Ascending aorta (tissue), 2 donors: ENCODE results near the gene REV3L. TPM values are rescaled to one million over a fixed set of nuclear protein-coding genes. Genes with fewer than 3 reads are reported as not detected.

Experiments used
- DNase-seq, 2 donors: peaks; one replicate each; pipeline ENCODE4 v3.0.0-alpha.2; 2019; ENCODE audit warnings: low spot score in 2 of 2
- H3K27ac ChIP-seq, 2 donors: fragments of 200-600 bp; sonication (generic); one replicate each; pipeline ENCODE4 v1.5.1; 2016 to 2017; ENCODE audit warnings: mild to moderate bottlenecking in 1 of 2
- H3K27me3 ChIP-seq: fragments of 200-600 bp; sonication (generic); one replicate; pipeline ENCODE4 v1.5.1; 2017
- H3K36me3 ChIP-seq, 2 donors: fragments of 200-600 bp; sonication (generic); one replicate each; pipeline ENCODE4 v1.5.1; 2016
- H3K4me1 ChIP-seq, 2 donors: fragments of 200-600 bp; sonication (generic); one replicate each; pipeline ENCODE4 v1.5.1; 2016 to 2017; ENCODE audit warnings: mild to moderate bottlenecking in 1 of 2
- H3K4me3 ChIP-seq, 2 donors: fragments of 200-600 bp; sonication (generic); one replicate each; pipeline ENCODE4 v1.5.1; 2016 to 2017; ENCODE audit warnings: mild to moderate bottlenecking in 1 of 2
- H3K9me3 ChIP-seq, 2 donors: fragments of 200-600 bp; sonication (generic); one replicate each; pipeline ENCODE4 v1.5.1; 2016
- CTCF ChIP-seq, 3 experiments: fragments of 200-600 bp in 2 of 3; fragments of 450-650 bp in 1 of 3; sonication (generic) in 2 of 3; IDR thresholded peaks; one replicate each; pipeline ENCODE4 v1.5.1; 2016 to 2019; ENCODE audit warnings: antibody characterized with exemption in 3 of 3, mild to moderate bottlenecking in 1 of 3, moderate library complexity in 1 of 3
- intact Hi-C: fragments of 100-400 bp; cut with DNase I; formaldehyde crosslinking; loops from one replicate; pipeline ENCODE4 v1.15.1; 2023
- total RNA-seq: library from RNA; depleted of rRNA; stranded (reverse); fragments of >200 nt; gene quantifications from one replicate; pipeline ENCODE4 v1.1.0, GENCODE V29; 2016

Gene REV3L
- total RNA-seq, 1 donor from 2014 or later = 91.5 TPM

- no peaks in the 10 kb centered on the region for H3K4me1 ChIP-seq
- H3K27ac ChIP-seq = no peak overlapping the region
- no peak for DNase-seq
- H3K4me3 ChIP-seq = no peak overlapping the region
- TF ChIP-seq CTCF (IDR thresholded peaks at IDR 0.05) = no peak
- H3K9me3 ChIP-seq = peaks cover 23 to 30% of the 10 kb centered on the region in 2 donors
- intact Hi-C loops = no loop called here
- H3K27me3 ChIP-seq = no peaks in the 10 kb centered on the region
- H3K36me3 ChIP-seq = peaks cover 39 to 71% of the 10 kb centered on the region in 2 donors
Observed at GRCh38 chr6:111274593-111275217, 208.3 kb downstream of the REV3L start.

- H3K9me3 ChIP-seq = peaks cover 19% of the 10 kb centered on the region in 2 donors
- intact Hi-C loops = no loop called here
- no peaks in the 10 kb centered on the region for H3K4me1 ChIP-seq
- H3K27ac ChIP-seq = no peak overlapping the region
- H3K27me3 ChIP-seq = no peaks in the 10 kb centered on the region
- peaks cover 19 to 61% of the 10 kb centered on the region in 2 donors for H3K36me3 ChIP-seq
- no peak overlapping the region for H3K4me3 ChIP-seq
- DNase-seq = no peak
- TF ChIP-seq CTCF (IDR thresholded peaks at IDR 0.05) = no peak
Observed at GRCh38 chr6:111270121-111270520, 212.9 kb downstream of the REV3L start.

- H3K9me3 ChIP-seq = peaks cover 12 to 14% of the 10 kb centered on the region in 2 donors
- TF ChIP-seq CTCF (IDR thresholded peaks at IDR 0.05) = no peak
- peaks cover 17 to 61% of the 10 kb centered on the region in 2 donors for H3K36me3 ChIP-seq
- no peak overlapping the region for H3K4me3 ChIP-seq
- intact Hi-C loops = no loop called here
- H3K4me1 ChIP-seq = no peaks in the 10 kb centered on the region
- no peak overlapping the region for H3K27ac ChIP-seq
- H3K27me3 ChIP-seq = no peaks in the 10 kb centered on the region
- DNase-seq = no peak
Observed at GRCh38 chr6:111269401-111269970, 213.5 kb downstream of the REV3L start.

GRCh38 chr6:111267764-111268333 is 215.2 kb downstream of the REV3L start:
- H3K27me3 ChIP-seq = no peaks in the 10 kb centered on the region
- peaks cover 14 to 48% of the 10 kb centered on the region in 2 donors for H3K36me3 ChIP-seq
- H3K4me1 ChIP-seq = no peaks in the 10 kb centered on the region
- H3K9me3 ChIP-seq = no peaks in the 10 kb centered on the region
- intact Hi-C loops = no loop called here
- no peak overlapping the region for H3K27ac ChIP-seq
- DNase-seq = no peak
- H3K4me3 ChIP-seq = no peak overlapping the region
- no peak for TF ChIP-seq CTCF (IDR thresholded peaks at IDR 0.05)

GRCh38 chr6:111266276-111266675 is 216.7 kb downstream of the REV3L start:
- intact Hi-C loops = no loop called here
- Histone ChIP-seq H3K9me3 (no peaks in the 10 kb centered on the region), H3K36me3 (peaks cover 14 to 48% of the 10 kb centered on the region in 2 donors), H3K27ac (no peak overlapping the region), H3K27me3 (no peaks in the 10 kb centered on the region), H3K4me1 (no peaks in the 10 kb centered on the region), H3K4me3 (no peak overlapping the region)
- no peak for TF ChIP-seq CTCF (IDR thresholded peaks at IDR 0.05)
- DNase-seq = no peak
